ENCODE measurements around the gene PTPA.
A peak's percentile ranks its signal among the peaks of the same experiment; 100 is the strongest.
"Not testable (repeated sequence)": the region's sequence is repeated elsewhere in the genome, so short reads cannot be mapped to it uniquely, and the experiment has no call there.

PTPA gene

GRCh38 chr9:129111528-129112151 is 425 bp downstream of the PTPA start:
- Histone ChIP-seq H3K36me3 (ENCODE audit: insufficient read depth, low read length) (no peaks in the 10 kb centered on the region; the same call in 1 of the 2 replicates), H3K27ac (ENCODE audit: low read length) (peak overlapping the region; percentile 98), H3K4me1 (ENCODE audit: insufficient read depth, low read length) (peaks cover 32% of the 10 kb centered on the region), H3K4me2 (ENCODE audit: insufficient read depth, low read length) (peak overlapping the region; percentile 75), H4K20me1 (ENCODE audit: insufficient read depth, low read length) (no peaks in the 10 kb centered on the region; the same call in 1 of the 2 replicates), H3K4me3 (ENCODE audit: low read depth in 1 of 2, low read length in 2 of 2) (peak overlapping the region; percentile 90 to 92), H3K9ac (ENCODE audit: low read depth, low read length) (peak overlapping the region; percentile 82), H3K9me3 (ENCODE audit: insufficient read depth, low read length, severe bottlenecking) (no peaks in the 10 kb centered on the region), H2AFZ (ENCODE audit: low read depth, low read length) (peak overlapping the region; percentile 100), H3K27me3 (ENCODE audit: insufficient read depth, low read length, poor library complexity) (no peaks in the 10 kb centered on the region), H3K79me2 (ENCODE audit: insufficient read depth, low read length) (peaks cover 53% of the 10 kb centered on the region)
- DNase-seq, result peak; percentile 55
- ATAC-seq (ENCODE audit: insufficient read depth, low read depth), result peak; percentile 43
- TF ChIP-seq EZH2 (IDR thresholded peaks at IDR 0.05; ENCODE audit: borderline replicate concordance, low read depth, low read length, severe bottlenecking), result no peak

- Histone ChIP-seq H3K9ac (ENCODE audit: low read depth, low read length) (peak overlapping the region; percentile 82), H3K27ac (ENCODE audit: low read length) (peak overlapping the region; percentile 98; the same call in 1 of the 2 replicates), H3K79me2 (ENCODE audit: insufficient read depth, low read length) (peaks cover 62% of the 10 kb centered on the region), H3K4me1 (ENCODE audit: insufficient read depth, low read length) (peaks cover 32% of the 10 kb centered on the region), H3K4me3 (ENCODE audit: low read depth in 1 of 2, low read length in 2 of 2) (peak overlapping the region; percentile 90 to 92; a peak in 3 of 4 replicates), H3K4me2 (ENCODE audit: insufficient read depth, low read length) (peak overlapping the region; percentile 75)
- not testable (repeated sequence) for H2AFZ ChIP-seq (ENCODE audit: low read depth, low read length); H3K27me3 ChIP-seq (ENCODE audit: insufficient read depth, low read length, poor library complexity); H3K9me3 ChIP-seq (ENCODE audit: insufficient read depth, low read length, severe bottlenecking); ATAC-seq (ENCODE audit: insufficient read depth, low read depth); H4K20me1 ChIP-seq (ENCODE audit: insufficient read depth, low read length); H3K36me3 ChIP-seq (ENCODE audit: insufficient read depth, low read length); DNase-seq
Measured at GRCh38 chr9:129112526-129112925, 1.3 kb downstream of the PTPA start.

- Histone ChIP-seq H3K36me3 (ENCODE audit: insufficient read depth, low read length) (no peaks in the 10 kb centered on the region; the same call in 1 of the 2 replicates), H4K20me1 (ENCODE audit: insufficient read depth, low read length) (no peaks in the 10 kb centered on the region; the same call in 1 of the 2 replicates), H3K4me2 (ENCODE audit: insufficient read depth, low read length) (0 out of 2 replicates have a peak overlapping the region, but pooled peaks have one; percentile 2), H3K79me2 (ENCODE audit: insufficient read depth, low read length) (peaks cover 74% of the 10 kb centered on the region), H3K4me3 (ENCODE audit: low read depth in 1 of 2, low read length in 2 of 2) (no peak overlapping the region), H3K9me3 (ENCODE audit: insufficient read depth, low read length, severe bottlenecking) (no peaks in the 10 kb centered on the region), H3K27me3 (ENCODE audit: insufficient read depth, low read length, poor library complexity) (no peaks in the 10 kb centered on the region), H3K27ac (ENCODE audit: low read length) (no peak overlapping the region), H2AFZ (ENCODE audit: low read depth, low read length) (no peak overlapping the region), H3K4me1 (ENCODE audit: insufficient read depth, low read length) (peaks cover 32% of the 10 kb centered on the region), H3K9ac (ENCODE audit: low read depth, low read length) (no peak overlapping the region)
- no peak for ATAC-seq (ENCODE audit: insufficient read depth, low read depth)
- TF ChIP-seq EZH2 (IDR thresholded peaks at IDR 0.05; ENCODE audit: borderline replicate concordance, low read depth, low read length, severe bottlenecking) (no peak), CTCF (IDR thresholded peaks at IDR 0.05; ENCODE audit: borderline replicate concordance, extremely low read depth, low read length, poor library complexity, severe bottlenecking) (no peak)
- no peak for DNase-seq
Measured at GRCh38 chr9:129113645-129114304, 2.6 kb downstream of the PTPA start.

GRCh38 chr9:129118799-129119198 is 7.6 kb downstream of the PTPA start:
- no peak overlapping the region for H3K4me2 ChIP-seq (ENCODE audit: insufficient read depth, low read length)
- no peak overlapping the region for H2AFZ ChIP-seq (ENCODE audit: low read depth, low read length)
- H3K4me1 ChIP-seq (ENCODE audit: insufficient read depth, low read length), result 0 out of 2 replicates have a peak, but pooled peaks cover 7% of the 10 kb centered on the region
- no peak for DNase-seq
- no peak overlapping the region for H3K27ac ChIP-seq (ENCODE audit: low read length)
- H3K9me3 ChIP-seq (ENCODE audit: insufficient read depth, low read length, severe bottlenecking), result no peaks in the 10 kb centered on the region
- no peak overlapping the region for H3K4me3 ChIP-seq (ENCODE audit: low read depth in 1 of 2, low read length in 2 of 2)
- H3K27me3 ChIP-seq (ENCODE audit: insufficient read depth, low read length, poor library complexity), result no peaks in the 10 kb centered on the region
- H4K20me1 ChIP-seq (ENCODE audit: insufficient read depth, low read length), result peaks cover 9% of the 10 kb centered on the region; the same call in 1 of the 2 replicates
- no peak for ATAC-seq (ENCODE audit: insufficient read depth, low read depth)
- TF ChIP-seq EZH2 (IDR thresholded peaks at IDR 0.05; ENCODE audit: borderline replicate concordance, low read depth, low read length, severe bottlenecking) (no peak), CTCF (IDR thresholded peaks at IDR 0.05; ENCODE audit: borderline replicate concordance, extremely low read depth, low read length, poor library complexity, severe bottlenecking) (no peak)
- no peak overlapping the region for H3K9ac ChIP-seq (ENCODE audit: low read depth, low read length)
- H3K79me2 ChIP-seq (ENCODE audit: insufficient read depth, low read length), result peaks cover 67% of the 10 kb centered on the region
- H3K36me3 ChIP-seq (ENCODE audit: insufficient read depth, low read length), result peaks cover 32% of the 10 kb centered on the region

All from DND-41 (cell line).